ENCODE data around the gene SHMT1.

DNA sequence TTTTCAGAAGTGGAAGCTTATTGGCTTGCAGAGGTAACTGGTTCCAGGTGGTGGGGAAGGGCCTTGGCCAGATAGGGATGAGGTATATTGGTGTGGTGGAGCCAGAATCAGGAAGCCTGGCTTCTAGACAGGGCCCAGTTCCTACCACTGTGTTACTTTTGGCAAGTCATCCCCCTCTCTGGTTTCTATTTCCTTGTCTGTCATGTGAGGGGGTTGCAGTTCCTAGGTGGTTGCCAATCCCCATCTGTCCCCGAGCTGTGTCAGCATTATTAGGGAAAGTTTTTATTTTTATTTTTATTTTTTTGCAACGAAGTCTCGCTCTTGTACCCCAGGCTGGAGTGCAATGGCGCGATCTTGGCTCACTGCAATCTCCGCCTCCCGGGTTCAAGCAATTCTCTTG, 45.2 kb downstream of the SHMT1 start:
- TF ChIP-seq, protein P1, sequence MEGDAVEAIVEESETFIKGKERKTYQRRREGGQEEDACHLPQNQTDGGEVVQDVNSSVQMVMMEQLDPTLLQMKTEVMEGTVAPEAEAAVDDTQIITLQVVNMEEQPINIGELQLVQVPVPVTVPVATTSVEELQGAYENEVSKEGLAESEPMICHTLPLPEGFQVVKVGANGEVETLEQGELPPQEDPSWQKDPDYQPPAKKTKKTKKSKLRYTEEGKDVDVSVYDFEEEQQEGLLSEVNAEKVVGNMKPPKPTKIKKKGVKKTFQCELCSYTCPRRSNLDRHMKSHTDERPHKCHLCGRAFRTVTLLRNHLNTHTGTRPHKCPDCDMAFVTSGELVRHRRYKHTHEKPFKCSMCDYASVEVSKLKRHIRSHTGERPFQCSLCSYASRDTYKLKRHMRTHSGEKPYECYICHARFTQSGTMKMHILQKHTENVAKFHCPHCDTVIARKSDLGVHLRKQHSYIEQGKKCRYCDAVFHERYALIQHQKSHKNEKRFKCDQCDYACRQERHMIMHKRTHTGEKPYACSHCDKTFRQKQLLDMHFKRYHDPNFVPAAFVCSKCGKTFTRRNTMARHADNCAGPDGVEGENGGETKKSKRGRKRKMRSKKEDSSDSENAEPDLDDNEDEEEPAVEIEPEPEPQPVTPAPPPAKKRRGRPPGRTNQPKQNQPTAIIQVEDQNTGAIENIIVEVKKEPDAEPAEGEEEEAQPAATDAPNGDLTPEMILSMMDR (conservative IDR thresholded peaks at IDR 0.05 in 1 of 2, IDR thresholded peaks at IDR 0.05 in 1 of 2; ENCODE audit: low read depth in 1 of 2, low read length in 2 of 2): no peak
- TF ChIP-seq EZH2 (IDR thresholded peaks at IDR 0.05; ENCODE audit: low read length, missing control alignments): no peak
